Loucy (cell line): ENCODE data around the gene FTO.

Experiments
- CTCF ChIP-seq: fragments of 200-600 bp; sonication (generic); conservative IDR thresholded peaks from 2 replicates; pipeline ENCODE4 v1.5.1; 2014; ENCODE audit warnings: mild to moderate bottlenecking, antibody characterized with exemption, low read length
- EZH2phosphoT487 ChIP-seq: fragments of 200-600 bp; IDR thresholded peaks from 2 replicates; pipeline ENCODE4 v1.6.1; 2018; ENCODE audit warnings: antibody characterized with exemption, mild to moderate bottlenecking, moderate library complexity, borderline replicate concordance

GRCh38 chr16:54022362-54022761 lies 318.4 kb downstream of the FTO start:
- no peak for TF ChIP-seq CTCF
- TF ChIP-seq EZH2phosphoT487 = no peak
